Measurements from ENCODE around the gene SEMA3G.

Gene SEMA3G

DNA sequence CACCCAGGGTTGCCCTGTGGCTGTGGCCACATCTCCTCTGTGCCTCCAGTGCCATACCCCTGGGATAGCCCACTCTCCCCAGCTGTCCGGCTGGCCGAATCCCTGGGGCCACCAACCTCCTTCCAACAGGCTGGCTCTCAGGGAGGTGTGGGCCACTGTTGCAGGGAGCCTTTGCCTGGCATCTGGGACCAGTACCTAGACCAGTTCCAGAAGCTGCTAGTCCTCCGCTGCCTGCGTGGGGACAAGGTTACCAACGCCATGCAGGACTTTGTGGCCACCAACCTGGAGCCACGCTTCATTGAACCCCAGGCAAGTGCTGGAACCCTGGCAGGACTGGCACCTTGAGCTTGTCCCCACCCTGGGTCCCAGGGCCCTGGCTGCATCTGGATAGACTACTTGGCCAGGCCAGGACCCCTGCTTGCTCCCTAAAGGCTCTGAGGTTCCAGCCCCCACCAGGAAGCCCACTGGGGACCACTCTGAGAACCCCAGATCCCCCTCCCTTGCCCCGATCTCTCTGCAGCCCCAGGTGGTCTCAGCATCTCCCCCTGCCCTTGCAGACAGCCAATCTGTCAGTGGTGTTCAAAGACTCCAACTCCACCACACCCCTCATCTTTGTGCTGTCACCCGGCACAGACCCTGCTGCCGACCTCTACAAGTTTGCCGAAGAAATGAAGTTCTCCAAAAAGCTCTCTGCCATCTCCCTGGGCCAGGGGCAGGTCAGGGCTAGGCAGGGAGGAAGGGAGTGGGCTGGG, 50.0 kb downstream of the SEMA3G start:
- no peak for DNase-seq (ENCODE audit: low read depth)

GRCh38 chr3:52393959-52394670, 50.8 kb downstream of the SEMA3G start:
- DNase-seq (ENCODE audit: low read depth) = no peak

GRCh38 chr3:52393131-52393807, 51.6 kb downstream of the SEMA3G start:
- no peak for DNase-seq (ENCODE audit: low read depth)

- DNase-seq (ENCODE audit: low read depth) = no peak
These were observed 52.5 kb downstream of the SEMA3G start for GRCh38 chr3:52392216-52392930.

DNA sequence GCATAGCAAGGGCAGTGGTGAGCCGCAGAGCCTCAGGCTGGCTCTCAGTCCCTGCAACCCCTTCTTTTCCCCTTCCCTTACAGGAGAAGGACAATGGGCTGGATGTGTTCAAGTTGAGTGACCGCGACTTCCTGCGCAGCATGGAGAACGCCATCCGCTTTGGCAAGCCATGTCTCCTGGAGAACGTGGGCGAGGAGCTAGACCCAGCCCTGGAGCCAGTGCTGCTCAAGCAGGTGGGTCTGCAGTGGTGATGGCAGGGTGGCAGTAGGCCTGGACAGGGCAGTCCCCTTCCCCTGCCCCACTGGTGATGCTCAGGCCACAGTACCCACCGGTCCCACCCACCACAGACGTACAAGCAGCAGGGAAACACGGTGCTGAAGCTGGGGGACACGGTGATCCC, 53.8 kb downstream of the SEMA3G start:
- DNase-seq (ENCODE audit: low read depth) = no peak

- DNase-seq (ENCODE audit: low read depth) = peak; percentile 14
These were observed 56.0 kb downstream of the SEMA3G start for GRCh38 chr3:52388933-52389332.

DNA sequence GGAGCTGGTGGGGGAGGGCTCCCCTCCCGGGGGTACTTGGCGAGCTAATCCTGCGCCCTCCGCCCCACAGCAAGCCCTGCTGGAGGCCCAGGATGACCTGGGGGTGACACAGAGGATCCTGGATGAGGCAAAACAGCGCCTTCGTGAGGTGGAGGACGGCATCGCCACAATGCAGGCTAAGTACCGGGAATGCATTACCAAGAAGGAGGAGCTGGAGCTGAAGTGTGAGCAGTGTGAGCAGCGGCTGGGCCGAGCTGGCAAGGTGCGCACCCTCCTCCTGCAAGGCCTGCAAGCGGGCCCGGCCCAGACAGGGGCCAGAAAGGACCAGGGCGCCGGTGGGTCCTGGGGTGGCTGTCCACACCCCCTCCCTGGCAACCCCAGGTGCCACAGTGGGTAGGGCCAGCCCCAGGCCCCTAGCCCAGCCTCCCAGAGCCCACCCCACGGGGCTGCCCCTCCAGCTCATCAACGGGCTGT, 56.5 kb downstream of the SEMA3G start:
- DNase-seq (ENCODE audit: low read depth) = no peak

DNA sequence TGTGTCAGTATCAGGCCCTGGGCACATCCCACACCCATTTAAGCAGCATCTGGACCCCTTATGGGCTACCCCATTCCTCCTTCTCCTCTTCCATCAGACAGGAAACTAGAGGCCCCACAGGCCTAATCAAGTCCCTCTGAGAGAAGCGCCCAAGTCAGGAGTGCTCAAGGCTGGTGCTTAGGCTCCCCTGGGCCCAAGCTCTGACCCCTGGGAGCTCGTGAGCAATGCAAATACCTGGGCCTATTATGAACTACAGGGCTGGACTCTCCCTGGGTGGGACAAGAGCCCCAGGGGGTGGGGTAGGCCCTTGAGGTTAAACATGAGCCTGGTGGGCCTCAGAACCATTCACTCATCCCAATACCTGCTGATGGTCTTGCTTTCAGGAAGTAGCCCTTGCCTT, 57.4 kb downstream of the SEMA3G start:
- no peak for DNase-seq (ENCODE audit: low read depth)

- DNase-seq (ENCODE audit: low read depth) = peak; percentile 60
These were observed 59.7 kb downstream of the SEMA3G start for GRCh38 chr3:52385157-52385556.

DNA sequence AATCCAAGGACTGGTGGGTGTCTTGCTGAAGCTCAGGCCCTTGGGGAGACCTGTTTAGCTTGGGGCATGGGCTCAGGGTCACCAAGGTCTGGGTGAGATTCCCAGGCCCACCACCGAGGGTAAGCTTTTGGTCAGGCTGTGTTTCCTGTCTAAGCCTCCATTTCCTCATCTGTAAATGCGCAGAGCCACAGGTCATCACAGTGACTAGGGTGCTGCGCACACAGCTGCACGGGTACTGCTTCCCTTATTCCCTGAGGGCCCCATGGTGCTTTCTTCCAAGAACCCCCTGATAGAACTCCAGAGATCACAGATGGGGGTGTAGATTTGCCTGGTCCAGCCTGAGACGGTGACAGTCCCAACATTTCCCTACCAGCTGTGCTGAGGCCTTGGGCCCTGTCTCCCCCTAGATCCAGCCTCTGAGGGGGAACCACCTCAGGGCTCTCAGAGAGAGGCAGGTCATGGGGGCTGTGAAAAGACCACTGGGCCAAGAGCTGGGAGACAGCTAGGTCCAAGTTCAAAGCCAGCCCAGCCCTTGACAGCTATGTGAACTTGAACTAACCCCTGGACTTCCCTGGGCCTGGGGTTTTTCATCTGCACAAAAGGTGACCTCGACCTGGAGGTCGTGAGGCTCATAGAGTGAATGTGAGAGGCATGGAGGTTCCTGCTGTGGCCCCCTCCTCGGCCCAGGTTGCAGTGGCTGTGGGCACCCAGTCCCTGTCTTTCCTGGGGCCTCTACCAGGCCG, 60.7 kb downstream of the SEMA3G start:
- no peak for DNase-seq (ENCODE audit: low read depth)

DNA sequence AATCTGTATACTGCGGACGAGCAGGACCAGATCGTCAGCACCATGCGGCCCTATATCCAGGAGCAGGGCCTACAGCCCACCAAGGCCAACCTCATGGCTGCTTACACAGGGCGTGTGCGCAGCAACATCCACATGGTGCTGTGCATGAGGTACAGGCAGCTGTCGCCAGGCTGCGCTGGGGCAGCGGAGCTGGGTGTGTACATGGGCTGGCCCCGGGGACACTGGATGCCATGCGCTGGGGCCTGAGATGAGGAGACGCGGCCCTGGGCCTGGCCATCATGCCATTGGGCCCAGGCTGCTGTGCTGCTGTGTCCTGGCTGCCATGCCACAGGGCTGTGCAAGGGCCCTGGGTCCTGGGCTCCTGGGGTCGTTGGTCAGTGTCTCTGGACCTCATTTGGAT, 61.5 kb downstream of the SEMA3G start:
- no peak for DNase-seq (ENCODE audit: low read depth)

Data from ELR (cell line).